Measurements from ENCODE around the gene DSCAM.

DSCAM gene

DNA sequence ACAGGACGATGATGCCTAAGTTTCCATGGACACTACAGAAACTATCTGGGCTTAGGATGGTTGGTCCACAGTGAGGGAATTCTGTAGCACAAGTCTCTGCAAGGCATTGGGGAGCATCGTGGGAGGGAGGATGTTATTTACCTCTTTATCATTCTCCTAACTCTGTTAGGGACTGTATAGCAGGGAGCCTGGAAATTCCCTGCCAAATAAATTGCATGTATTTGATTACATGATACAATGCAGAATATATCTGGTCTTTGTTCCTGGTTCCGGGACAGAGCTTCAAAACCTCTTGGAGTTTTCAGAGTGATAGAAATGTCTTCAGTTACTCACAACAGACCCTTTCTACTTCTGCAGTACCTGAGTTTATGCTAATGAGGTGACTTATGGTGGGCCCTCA, 593.8 kb downstream of the DSCAM start:
- H3K4me3 ChIP-seq (replicated peaks in 1 of 2; ENCODE audit: low read depth in 2 of 2, low read length in 2 of 2) = no peak overlapping the region
- no peak for DNase-seq (ENCODE audit: low read depth in 2 of 2)
- no peak for TF ChIP-seq CTCF (IDR thresholded peaks at IDR 0.05; ENCODE audit: low read depth, low read length)

DNA sequence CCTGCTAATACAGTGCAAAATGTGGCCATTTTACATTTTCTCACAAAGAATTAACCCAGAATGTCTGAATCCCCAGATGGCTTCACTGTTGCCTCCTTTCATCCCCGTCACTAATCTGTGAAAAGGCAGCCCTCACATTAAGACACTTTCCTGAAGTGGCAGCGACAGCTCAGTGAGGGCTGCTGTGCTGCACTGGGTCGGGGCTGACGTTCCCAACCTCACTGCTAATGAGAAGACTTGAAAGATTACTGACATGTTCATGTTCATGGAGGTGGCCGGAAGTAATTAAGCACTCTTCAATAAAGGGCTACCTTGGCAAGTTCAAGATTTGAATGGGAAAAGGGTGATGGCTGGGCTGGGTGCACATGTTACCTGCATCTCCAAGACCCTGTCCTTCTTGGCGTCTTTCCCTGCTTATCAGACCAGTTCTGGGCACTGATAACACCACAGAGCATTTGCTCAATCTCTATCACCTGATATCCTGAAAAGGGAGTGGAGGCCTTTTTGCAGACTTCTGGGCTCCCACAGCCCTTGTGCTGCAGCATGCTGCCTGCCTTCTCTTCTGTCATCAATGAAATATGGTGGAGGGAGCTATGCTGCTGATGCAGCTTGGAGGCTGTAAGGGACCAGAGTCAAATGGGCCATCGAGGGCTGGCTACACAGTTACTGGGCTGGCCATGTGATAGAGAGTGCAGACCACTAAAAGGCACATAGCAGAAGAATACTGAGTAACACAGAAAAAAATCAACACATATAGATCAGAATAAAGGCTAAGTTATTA, 596.3 kb downstream of the DSCAM start:
- TF ChIP-seq CTCF (IDR thresholded peaks at IDR 0.05; ENCODE audit: low read depth, low read length) = no peak
- H3K4me3 ChIP-seq (replicated peaks in 1 of 2; ENCODE audit: low read depth in 2 of 2, low read length in 2 of 2) = no peak overlapping the region
- DNase-seq (ENCODE audit: low read depth in 2 of 2) = no peak

- no peak overlapping the region for H3K4me3 ChIP-seq (replicated peaks in 1 of 2; ENCODE audit: low read depth in 2 of 2, low read length in 2 of 2)
- no peak for DNase-seq (ENCODE audit: low read depth in 2 of 2)
- TF ChIP-seq CTCF (IDR thresholded peaks at IDR 0.05; ENCODE audit: low read depth, low read length) = no peak
Observed at GRCh38 chr21:40244981-40245380, 602.0 kb downstream of the DSCAM start.

- no peak for TF ChIP-seq CTCF (IDR thresholded peaks at IDR 0.05; ENCODE audit: low read depth, low read length)
- no peak for DNase-seq (ENCODE audit: low read depth in 2 of 2)
- H3K4me3 ChIP-seq (replicated peaks in 1 of 2; ENCODE audit: low read depth in 2 of 2, low read length in 2 of 2) = no peak overlapping the region
Observed at GRCh38 chr21:40243685-40244084, 603.3 kb downstream of the DSCAM start.

DNA sequence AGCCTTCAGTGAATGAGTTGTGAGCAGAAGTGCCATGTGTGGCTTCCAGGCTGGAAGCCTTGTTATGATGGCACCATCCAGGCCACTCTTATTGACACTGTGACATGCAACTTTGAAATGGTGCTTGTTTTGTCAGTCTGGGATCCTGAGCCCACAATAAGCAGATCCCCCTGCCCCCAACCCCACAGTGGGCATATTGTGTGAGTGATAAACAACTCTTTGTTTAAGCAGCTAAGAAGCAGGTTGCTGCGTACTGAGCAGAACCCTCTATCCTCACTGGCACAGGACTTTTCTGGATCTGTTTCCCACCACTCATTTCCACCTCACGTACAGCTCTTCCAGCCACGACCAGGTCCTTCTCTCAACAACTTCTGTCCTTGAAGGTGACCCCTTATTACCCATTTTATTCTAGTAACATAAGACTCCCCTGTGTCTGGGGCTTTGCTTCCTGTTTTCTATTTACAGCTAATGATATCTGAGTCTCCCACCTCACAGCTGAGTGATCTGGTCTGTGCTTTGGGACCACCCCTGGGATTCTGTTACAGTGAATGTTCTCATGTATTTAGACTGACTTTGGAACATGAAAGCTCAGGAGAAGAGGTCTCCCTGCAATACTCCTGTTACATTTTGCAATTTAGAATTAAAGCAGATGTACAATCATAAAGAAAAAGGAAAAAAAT, 604.2 kb downstream of the DSCAM start:
- no peak for TF ChIP-seq CTCF (IDR thresholded peaks at IDR 0.05; ENCODE audit: low read depth, low read length)
- no peak overlapping the region for H3K4me3 ChIP-seq (replicated peaks in 1 of 2; ENCODE audit: low read depth in 2 of 2, low read length in 2 of 2)
- no peak for DNase-seq (ENCODE audit: low read depth in 2 of 2)

- DNase-seq (ENCODE audit: low read depth in 2 of 2) = no peak
- no peak for TF ChIP-seq CTCF (IDR thresholded peaks at IDR 0.05; ENCODE audit: low read depth, low read length)
- H3K4me3 ChIP-seq (replicated peaks in 1 of 2; ENCODE audit: low read depth in 2 of 2, low read length in 2 of 2) = no peak overlapping the region
Observed at GRCh38 chr21:40235528-40235927, 611.4 kb downstream of the DSCAM start.
